NCI-H1694 (cell line): ENCODE results near the gene EME1.
A peak's percentile ranks its signal among the peaks of the same experiment; 100 is the strongest.

Source experiments
- DNase-seq: peaks from one replicate; lab custom pipeline; 2025; lab: John Stamatoyannopoulos, UW

Gene EME1

DNA sequence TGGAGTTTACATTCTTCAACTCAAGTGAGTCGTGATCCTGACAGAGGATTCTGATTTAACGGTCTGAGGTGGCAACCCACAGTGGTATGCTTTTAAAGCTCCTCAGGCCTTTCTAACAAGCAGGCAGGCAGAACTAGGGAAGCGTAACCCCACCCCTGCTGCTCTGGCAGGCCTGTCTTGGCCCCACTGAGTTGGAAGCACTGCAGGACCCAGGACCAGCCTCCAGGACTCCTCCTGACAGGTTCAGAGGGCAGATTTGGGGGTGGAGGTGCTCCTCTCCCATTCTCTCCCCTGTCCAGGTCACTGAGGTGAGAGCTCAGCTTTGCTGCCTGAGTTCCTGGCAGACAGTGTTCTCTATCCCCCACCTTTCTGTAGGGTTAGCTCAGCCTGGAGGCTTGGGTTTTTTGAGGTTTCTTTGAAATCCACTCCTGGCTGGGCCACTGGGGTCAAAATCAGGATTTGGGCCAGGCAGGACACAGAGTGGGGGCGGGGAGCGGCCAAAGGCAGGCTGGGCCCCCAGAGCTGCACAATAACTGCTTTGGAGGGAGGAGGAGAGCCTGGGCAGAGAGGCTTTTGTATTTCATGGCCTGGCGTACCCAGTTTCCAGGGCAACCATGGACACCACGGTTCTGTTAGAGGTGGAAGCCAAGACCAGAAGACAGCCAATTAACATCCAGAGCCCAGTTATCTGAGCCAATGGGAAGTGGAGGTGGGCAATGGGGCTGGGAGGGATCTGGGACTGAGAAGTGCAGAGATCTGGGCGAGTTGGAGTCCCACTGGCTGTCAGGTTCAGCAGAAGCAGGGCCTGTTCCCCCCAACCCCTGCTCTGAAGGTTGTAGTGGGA is 9.6 kb upstream of the EME1 start:
- no peak for DNase-seq

DNA sequence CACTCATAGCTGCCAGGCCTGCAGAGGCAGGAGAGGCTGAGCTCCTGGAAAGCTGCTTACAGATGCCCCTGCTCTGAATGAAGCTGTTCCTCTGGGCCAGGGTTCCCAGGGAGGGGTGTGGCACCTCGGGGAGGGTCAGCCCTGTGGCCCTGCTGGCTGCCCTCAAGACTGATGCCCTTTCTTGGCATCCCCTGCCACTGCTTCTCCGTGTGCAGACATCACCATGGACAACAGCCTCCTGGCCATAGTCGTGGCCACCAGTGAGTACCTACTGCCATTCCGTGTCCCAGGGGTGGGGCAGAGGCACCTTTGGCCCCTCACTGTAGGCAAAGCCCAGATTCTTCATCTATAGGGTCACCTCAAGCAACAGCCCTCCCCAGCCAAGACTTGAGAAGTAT is 9.0 kb upstream of the EME1 start:
- DNase-seq, result no peak

DNA sequence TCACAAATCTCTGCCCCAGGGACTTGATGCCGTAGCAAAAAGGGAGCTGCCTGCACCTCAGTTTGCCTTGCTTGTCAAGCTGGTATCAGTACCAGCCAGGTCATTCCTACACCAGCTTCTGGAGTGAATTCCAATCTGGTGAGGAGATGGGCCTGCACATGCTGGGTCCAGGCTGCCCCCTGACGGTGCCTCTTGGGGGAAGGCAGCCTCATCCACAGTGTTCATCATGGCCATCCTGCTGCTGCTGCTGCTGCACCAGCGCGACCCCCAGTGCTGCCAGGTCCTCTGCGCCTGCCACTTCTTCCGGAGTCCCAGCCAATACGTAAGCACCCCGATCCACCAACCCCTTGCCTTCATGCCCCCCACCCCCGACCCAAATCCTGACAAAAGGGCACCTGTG is 8.3 kb upstream of the EME1 start:
- no peak for DNase-seq

DNA sequence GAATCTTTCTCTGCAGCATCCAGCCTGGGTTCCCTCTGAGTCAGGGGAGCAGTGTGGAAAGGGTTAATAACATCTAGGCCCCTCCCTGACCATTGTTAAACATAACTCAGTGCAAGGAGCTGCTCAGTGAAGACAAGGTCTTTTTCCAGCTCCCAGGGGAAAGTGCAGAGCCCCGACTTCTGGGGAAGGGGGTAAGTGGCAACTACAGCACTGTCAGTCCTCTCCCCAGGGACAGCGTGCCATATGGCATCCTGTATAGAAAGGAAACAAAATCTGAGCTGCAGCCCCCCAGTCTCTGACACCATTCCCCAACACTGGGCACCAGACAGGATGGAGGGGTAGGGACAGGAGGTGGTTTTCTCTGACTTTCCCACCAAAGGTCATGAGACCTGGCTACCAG is 7.9 kb upstream of the EME1 start:
- DNase-seq, result peak; percentile 18

DNA sequence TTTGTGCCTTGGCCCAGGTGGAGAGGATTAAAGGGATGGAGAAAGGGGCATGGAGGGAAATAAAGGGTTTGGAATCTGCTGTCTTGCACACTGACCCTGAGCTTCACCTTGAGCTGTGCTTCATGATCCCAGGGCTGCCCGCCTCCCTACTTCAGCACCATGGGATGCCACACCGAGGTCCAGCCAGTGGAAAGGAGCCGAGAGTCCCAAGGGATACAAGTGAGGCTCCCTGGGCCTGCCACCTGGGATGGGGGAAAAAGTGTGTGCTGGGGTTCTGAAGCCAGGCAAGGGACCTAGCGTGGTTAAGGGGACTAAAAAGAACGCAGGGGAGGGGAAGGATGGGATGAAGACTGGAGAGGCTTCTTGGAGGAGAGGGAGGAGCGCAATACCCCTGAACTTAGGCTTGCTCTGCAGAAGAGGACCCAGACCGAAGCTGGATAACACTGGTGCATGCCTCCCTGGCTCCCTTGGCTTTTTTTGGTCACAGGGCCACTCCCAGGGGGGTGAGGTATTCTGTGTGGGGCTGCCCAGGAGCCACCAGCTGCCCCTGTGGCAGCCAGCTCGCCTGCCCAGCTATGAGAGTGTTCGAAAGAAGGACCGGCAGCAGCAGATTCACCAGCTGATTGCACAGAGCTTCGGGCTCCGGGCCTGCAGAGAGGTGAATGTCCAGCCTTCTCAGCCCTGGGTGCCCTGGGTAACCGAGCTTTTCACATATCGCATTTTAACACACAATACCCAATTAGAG is 7.2 kb upstream of the EME1 start:
- no peak for DNase-seq

GRCh38 chr17:50367401-50367800 is 5.6 kb upstream of the EME1 start:
- no peak for DNase-seq

- no peak for DNase-seq
These were observed 3.0 kb upstream of the EME1 start for GRCh38 chr17:50370052-50370451.

DNA sequence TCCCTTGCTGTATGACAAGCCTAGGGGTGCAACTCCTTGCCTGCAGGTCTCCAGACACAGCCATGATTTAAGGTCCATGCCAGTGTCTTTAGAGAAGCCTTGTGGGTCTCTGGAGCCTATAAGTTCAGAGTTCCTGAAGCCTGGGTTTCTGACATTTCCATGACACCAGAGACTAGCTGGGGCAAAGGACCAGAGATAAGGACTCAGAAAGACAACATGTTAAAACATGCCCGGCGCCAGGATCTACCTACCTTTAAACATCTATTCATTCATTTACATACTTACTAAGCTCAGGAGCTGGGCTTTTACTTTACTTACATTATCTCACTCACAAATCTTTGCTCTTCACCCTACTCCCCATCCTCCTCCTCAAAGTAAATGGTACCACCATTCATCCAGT is 1.5 kb upstream of the EME1 start:
- DNase-seq, result no peak

GRCh38 chr17:50372222-50372757 is 739 bp upstream of the EME1 start:
- no peak for DNase-seq

DNA sequence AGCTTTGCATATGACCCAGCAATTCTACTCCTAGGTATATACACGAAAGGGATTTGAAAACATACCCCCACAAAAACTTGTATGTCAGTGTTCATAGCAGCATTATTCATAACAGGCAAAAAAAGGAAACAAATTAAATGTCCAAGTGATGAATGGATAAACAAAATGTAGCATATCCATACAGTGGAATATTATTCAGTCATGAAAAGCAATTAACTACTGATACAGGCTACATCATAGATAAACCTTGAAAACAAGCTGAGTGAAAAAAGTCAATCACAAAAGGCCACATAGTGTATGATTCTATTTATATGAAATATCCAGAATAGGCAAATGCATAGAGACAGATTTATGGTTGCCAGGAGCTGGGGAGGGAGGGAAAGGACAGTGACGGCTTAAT is 676 bp downstream of the EME1 start:
- no peak for DNase-seq

DNA sequence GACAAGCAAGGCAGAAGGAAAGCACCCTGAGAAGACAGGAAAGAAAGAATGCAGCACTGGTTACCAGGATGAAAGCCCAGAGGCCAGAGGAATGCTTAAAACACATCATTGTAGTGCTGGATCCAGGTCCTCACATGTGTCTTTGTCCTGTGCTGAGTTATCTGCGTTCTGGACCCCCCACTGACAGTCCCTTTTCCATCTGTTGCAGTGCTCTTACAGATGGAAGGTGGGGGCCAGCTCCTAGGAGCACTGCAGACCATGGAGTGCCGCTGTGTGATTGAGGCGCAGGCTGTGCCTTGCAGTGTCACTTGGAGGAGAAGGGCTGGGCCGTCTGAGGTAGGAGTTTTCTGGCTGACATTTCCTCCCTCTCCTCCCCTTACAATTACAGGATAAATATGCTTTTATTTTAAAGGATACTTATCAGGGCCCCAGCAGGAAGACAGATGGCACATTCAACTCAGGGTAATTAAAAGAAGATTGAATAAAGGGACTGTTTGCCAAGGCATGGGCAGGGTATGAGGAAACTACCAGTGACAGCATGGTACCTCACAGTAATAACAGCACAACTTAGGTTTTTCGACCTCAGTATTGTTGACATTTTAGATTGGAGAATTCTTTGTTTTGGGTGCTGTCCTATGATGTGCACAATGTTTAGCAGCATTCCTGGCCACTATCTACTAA is 3.0 kb downstream of the EME1 start:
- peak; percentile 77 for DNase-seq

- no peak for DNase-seq
These were observed 6.5 kb downstream of the EME1 start for GRCh38 chr17:50379351-50380132.

DNA sequence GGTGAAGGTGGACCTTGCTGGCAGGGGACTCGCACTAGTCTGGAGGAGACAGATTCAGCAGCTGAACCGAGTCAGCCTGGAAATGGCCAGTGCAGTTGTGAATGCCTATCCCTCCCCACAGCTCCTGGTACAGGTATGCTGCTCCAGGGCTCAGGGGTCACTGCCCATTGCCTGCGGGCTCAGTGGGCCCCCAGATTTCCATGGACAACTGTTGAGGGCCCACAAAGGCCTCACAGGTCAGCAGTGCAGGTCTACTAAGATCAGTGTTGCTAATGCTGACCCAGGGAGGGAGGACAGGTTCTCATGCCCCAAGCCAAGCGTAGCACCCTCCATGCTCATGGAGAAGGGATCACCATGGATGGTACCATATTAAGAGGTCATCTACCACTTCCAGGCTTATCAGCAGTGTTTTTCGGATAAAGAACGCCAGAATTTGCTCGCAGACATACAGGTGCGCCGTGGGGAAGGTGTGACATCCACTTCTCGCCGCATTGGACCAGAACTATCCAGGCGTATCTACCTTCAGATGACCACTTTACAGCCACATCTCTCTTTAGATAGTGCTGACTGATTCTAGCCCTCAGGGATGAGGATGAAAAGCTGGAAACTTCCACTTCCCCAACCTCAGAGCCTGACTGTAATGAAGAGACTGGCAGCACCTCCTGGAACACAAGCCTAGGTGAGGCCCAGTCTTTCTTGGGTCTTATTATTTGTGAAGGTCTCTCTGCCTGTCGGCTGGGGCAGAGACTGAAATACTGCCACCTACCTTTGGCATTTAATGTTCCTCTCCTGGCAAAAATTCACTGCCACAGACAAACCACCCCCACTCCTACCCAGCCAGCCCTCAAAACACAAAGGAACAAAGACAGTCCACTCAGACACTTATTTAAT is 7.6 kb downstream of the EME1 start:
- no peak for DNase-seq

DNA sequence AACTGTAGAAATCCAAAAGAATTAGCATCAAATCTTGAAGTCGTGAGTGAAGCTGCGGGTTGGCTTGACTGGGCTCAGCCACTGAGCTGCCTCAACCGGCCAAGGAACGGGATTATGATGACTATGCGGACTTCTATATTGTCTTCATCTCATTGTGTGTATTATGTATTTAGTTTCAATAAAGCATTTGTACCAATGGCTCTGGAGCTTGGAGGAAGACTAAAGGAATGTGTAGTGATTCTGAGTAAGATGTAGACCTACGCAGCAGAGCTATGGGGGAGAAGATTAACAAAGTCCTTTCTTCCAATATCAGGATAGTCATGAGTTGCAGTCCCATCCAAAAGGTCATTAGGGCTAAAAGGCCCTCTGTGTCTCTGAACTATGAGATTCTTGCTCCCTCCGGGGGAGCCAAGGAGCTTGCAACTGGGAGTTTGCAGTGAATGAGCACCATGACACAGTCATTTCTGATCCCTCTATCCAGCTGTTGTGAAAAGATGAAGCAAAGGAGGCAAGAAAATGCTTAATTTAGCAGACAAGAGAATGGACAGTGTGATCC is 8.3 kb downstream of the EME1 start:
- DNase-seq, result no peak

DNA sequence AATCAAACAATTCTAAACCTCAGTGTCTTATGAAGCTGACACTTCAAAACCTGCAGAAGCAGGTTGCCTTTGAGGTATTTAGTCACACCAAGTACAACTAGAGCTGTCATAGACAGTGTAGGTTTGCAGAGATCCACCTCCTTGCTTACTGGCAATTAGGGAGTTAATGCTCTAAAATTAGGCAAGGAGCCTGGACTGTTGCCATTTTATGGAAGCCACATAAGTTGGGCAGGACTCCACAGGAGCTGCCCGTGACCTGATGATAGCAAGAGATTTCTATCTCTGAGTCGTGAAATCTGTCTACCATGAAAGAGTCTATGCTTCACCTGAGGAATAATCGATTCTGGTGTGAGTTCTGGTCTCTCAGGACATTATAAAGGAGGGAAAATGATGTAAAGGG is 8.9 kb downstream of the EME1 start:
- DNase-seq, result no peak

DNA sequence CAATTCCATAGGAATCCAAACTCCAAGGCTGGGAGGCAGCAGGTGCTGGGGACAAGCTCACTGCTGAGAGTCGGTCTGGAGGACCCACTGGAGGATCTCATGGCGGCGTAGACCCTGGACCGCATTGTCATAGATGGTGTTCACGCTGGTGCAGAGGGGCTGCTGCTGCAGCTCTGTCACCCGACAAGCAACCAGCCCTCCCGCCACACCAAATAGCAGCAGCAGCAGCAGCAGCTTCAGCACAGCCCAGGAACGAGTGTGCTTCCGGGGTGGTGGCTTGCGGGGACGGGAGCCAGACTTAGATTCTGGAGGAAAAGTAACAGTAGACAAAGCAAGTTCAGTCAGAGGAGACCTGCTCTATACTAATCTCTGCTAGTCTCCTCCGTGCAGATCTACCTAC is 9.9 kb downstream of the EME1 start:
- DNase-seq, result no peak

DNA sequence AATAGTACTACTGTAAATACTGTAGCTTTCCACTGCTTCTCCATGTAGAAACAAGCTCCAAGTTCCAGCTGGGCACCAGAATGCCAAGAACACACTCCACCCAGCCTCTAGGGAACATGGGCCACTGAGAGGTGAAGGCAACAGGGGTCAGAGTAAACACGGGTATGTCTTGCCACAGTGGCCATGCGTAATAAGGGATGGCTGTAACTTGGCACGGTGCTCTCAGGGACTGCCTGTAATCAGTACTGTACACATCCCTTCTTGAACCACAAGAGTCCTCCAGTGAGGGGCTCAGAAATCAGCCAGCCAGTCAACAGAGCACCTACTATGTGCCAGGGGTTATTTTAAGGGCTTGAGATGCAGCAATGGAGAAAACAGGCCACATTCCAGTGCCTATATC is 13.5 kb downstream of the EME1 start:
- DNase-seq, result no peak

DNA sequence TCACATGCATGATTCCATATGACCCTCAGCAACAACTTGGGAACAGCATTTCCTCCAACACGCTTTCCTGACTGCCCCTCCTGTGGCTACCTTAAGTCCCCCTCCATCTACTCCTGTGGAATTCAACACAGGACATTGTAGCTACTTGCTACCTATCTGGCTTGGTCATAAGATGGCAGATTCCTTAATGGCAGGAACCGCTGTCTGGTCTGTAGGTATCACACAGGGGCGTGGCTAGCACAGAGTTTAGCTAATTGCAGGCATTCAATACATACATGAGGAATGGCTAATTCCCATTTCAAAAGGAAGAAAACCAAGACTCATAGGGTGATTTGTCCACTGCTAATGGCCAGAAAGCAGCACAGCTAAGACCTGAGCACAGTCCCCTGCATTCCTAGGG is 15.7 kb downstream of the EME1 start:
- no peak for DNase-seq

DNA sequence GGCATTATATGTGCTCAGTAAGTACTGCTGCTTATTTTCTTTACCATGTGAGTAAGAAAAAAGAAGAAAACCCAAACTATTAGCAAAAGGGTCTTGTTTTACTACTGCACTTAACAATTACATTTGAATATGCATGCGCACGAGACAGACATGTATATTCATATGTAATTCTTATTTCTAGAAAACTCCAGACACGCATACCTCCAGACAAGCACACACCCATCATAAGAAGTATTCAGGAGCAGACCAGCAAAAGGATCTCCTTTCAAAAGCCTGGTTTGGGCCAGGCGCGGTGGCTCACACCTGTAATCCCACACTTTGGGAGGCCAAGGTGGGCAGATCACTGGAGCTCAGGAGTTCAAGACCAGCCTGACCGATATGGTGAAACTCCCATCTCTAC is 16.5 kb downstream of the EME1 start:
- no peak for DNase-seq

GRCh38 chr17:50392621-50393020 is 19.6 kb downstream of the EME1 start:
- no peak for DNase-seq

DNA sequence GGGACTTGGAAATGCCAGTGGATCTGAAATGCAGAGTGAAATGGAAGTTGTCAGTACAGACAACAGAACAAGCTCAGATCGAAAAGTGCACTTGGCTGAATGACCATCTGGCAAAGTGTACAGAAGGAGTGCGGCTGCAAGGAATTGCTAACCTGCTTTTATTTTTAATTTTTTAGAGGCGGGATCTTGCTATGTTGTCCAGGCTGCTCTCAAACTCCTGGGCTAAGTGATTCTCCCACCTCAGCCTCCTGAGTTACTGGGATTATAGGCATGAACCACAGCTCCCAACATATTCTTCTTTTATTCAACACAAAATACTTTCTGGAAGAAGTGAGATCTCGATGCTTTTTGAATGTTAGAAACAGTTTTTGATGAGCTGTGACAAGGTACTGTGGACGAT is 20.7 kb downstream of the EME1 start:
- no peak for DNase-seq
